Panc1 (cell line): Measurements from ENCODE around the gene STAT5A. TPM values are rescaled to one million over a fixed set of nuclear protein-coding genes. Genes with fewer than 3 reads are reported as not detected.

Source experiments
- ATAC-seq: fragments of 200-7000 bp; cut with Tn5 transposase; 2 replicates; pipeline ENCODE4 v1.9.1; 2020; ENCODE audit warnings: mild to moderate bottlenecking, moderate library complexity
- BruUV-seq: library from RNA; stranded (reverse); fragments of 400-500 nt; replicated peaks from 2 replicates; lab custom pipeline; 2021; lab: Mats Ljungman, UMichigan
- CTCF ChIA-PET: fragments of 300-600 bp; sonication (Branson Sonifier 250); formaldehyde crosslinking; loops from one replicate; lab custom pipeline; 2022; ENCODE audit warnings: antibody characterized with exemption; lab: Charles Lee
- POLR2A ChIA-PET: fragments of 300-600 bp; sonication (Branson Sonifier 250); formaldehyde crosslinking; loops from one replicate; lab custom pipeline; 2022; ENCODE audit warnings: antibody characterized with exemption; lab: Charles Lee
- DNase-seq: peaks from one replicate; pipeline ENCODE4 v3.0.0-alpha.2; 2010; ENCODE audit warnings: low read depth, low spot score
- H3K27ac ChIP-seq: 2 replicates; pipeline ENCODE4 v1.5.1; 2011; ENCODE audit warnings: mild to moderate bottlenecking, low read length, inconsistent platforms
- H3K27me3 ChIP-seq: fragments of 200-500 bp; sonication (Bioruptor generic); 2 replicates; pipeline ENCODE4 v1.6.0; 2014; ENCODE audit warnings: low read length, inconsistent platforms; ENCODE audit not compliant: control insufficient read depth, insufficient read depth
- H3K36me3 ChIP-seq: fragments of 200-500 bp; sonication (Bioruptor generic); 2 replicates; pipeline ENCODE4 v1.5.1; 2014; ENCODE audit warnings: inconsistent platforms, mild to moderate bottlenecking, low read length, moderate library complexity; ENCODE audit not compliant: control insufficient read depth, insufficient read depth
- H3K4me1 ChIP-seq: 2 replicates; pipeline ENCODE4 v1.5.1; 2011; ENCODE audit warnings: inconsistent platforms, mild to moderate bottlenecking, low read length, moderate library complexity; ENCODE audit not compliant: control insufficient read depth, insufficient read depth
- H3K4me3 ChIP-seq, 2 experiments: 2 replicates each; pipeline ENCODE4 v1.5.1; 2011 to 2012; ENCODE audit warnings: low read depth in 2 of 2, low read length in 2 of 2, mild to moderate bottlenecking in 2 of 2, inconsistent platforms in 1 of 2, moderate library complexity in 1 of 2
- H3K9me3 ChIP-seq: fragments of 200-500 bp; sonication (Bioruptor generic); 2 replicates; pipeline ENCODE4 v1.5.1; 2014; ENCODE audit warnings: low read depth, mild to moderate bottlenecking, inconsistent platforms, low read length, moderate library complexity; ENCODE audit not compliant: control insufficient read depth, insufficient read depth
- CTCF ChIP-seq: fragments of 450-650 bp; IDR thresholded peaks from 2 replicates; pipeline ENCODE4 v1.5.1; 2017; ENCODE audit warnings: mild to moderate bottlenecking
- POLR2AphosphoS5 ChIP-seq: IDR thresholded peaks from 2 replicates; pipeline ENCODE4 v1.6.1; 2012; ENCODE audit warnings: mild to moderate bottlenecking, low read depth, low read length, moderate library complexity
- REST ChIP-seq, 2 experiments: IDR thresholded peaks; 2 replicates each; pipeline ENCODE4 v1.6.1; 2011 to 2012; ENCODE audit warnings: low read depth in 2 of 2, control low read depth in 1 of 2, low read length in 1 of 2, mild to moderate bottlenecking in 1 of 2, moderate library complexity in 1 of 2; ENCODE audit not compliant: insufficient read depth in 1 of 2
- SIN3A ChIP-seq: IDR thresholded peaks from 2 replicates; pipeline ENCODE4 v1.6.1; 2012; ENCODE audit warnings: low read depth, mild to moderate bottlenecking, low read length, moderate library complexity, borderline replicate concordance; ENCODE audit not compliant: insufficient read depth
- TCF7L2 ChIP-seq: IDR thresholded peaks from 2 replicates; pipeline ENCODE4 v1.6.1; 2011; ENCODE audit warnings: mild to moderate bottlenecking, low read depth, low read length, inconsistent platforms
- in situ Hi-C: cut with HindIII; loops from 2 replicates; pipeline ENCODE4 v1.10.0; 2016; ENCODE audit warnings: low sequenced_read_pairs, low pct_unique_long_range_greater_than_20kb
- intact Hi-C: fragments of 100-400 bp; cut with micrococcal nuclease; formaldehyde crosslinking; loops from one replicate; pipeline ENCODE4 v1.10.0; 2022; ENCODE audit not compliant: unreplicated experiment
- total RNA-seq: library from RNA; stranded (reverse); gene quantifications from one replicate; pipeline ENCODE4 v1.2.1, GENCODE V29; 2021; ENCODE audit not compliant: unreplicated experiment

STAT5A gene
- total RNA-seq, 1 experiment from 2014 or later, result 26.7 TPM

GRCh38 chr17:42288803-42289610 lies 709 bp downstream of the STAT5A start:
- H3K27me3 ChIP-seq, result no peaks in the 10 kb centered on the region
- no TSS peak for BruUV-seq
- ChIA-PET POLR2A (no interaction called here), CTCF (no interaction called here)
- intact Hi-C loops, result no loop called here
- no peaks in the 10 kb centered on the region for H3K36me3 ChIP-seq
- DNase-seq, result no peak
- in situ Hi-C loops, result no loop called here
- no peaks in the 10 kb centered on the region for H3K9me3 ChIP-seq
- ATAC-seq, result peak; percentile 7; the same call in 1 of the 2 replicates
- TF ChIP-seq TCF7L2 (no peak), CTCF (no peak), SIN3A (no peak), REST (IDR thresholded peaks at IDR 0.05; ENCODE audit: insufficient read depth in 1 of 2, low read depth in 2 of 2, low read length in 1 of 2) (no peak), POLR2AphosphoS5 (no peak)
- H3K27ac ChIP-seq, result peak overlapping the region; percentile 68
- peaks cover 25% of the 10 kb centered on the region for H3K4me1 ChIP-seq
- peak overlapping the region; percentile 18 to 41; a peak in 3 of 4 replicates for H3K4me3 ChIP-seq

- Histone ChIP-seq H3K4me3 (no peak overlapping the region), H3K27ac (peak overlapping the region; percentile 68), H3K9me3 (no peaks in the 10 kb centered on the region), H3K4me1 (peaks cover 25% of the 10 kb centered on the region), H3K27me3 (no peaks in the 10 kb centered on the region), H3K36me3 (no peaks in the 10 kb centered on the region)
- ChIA-PET POLR2A (no interaction called here), CTCF (no interaction called here)
- no peak for ATAC-seq
- intact Hi-C loops, result no loop called here
- no TSS peak for BruUV-seq
- in situ Hi-C loops, result no loop called here
- TF ChIP-seq POLR2AphosphoS5 (no peak), CTCF (no peak), TCF7L2 (no peak), SIN3A (no peak), REST (IDR thresholded peaks at IDR 0.05; ENCODE audit: insufficient read depth in 1 of 2, low read depth in 2 of 2, low read length in 1 of 2) (no peak)
- no peak for DNase-seq
Observed at GRCh38 chr17:42289611-42290181, 1.4 kb downstream of the STAT5A start.
